ENCODE measurements around the gene TGFBI.

TGFBI gene

GRCh38 chr5:136108766-136109165 is 80.0 kb downstream of the TGFBI start:
- TF ChIP-seq CTCF (conservative IDR thresholded peaks at IDR 0.05; ENCODE audit: low read depth, low read length) = no peak
- H3K4me3 ChIP-seq (ENCODE audit: low read depth, low read length) = no peak overlapping the region
- no peak for DNase-seq (ENCODE audit: low read depth)

DNA sequence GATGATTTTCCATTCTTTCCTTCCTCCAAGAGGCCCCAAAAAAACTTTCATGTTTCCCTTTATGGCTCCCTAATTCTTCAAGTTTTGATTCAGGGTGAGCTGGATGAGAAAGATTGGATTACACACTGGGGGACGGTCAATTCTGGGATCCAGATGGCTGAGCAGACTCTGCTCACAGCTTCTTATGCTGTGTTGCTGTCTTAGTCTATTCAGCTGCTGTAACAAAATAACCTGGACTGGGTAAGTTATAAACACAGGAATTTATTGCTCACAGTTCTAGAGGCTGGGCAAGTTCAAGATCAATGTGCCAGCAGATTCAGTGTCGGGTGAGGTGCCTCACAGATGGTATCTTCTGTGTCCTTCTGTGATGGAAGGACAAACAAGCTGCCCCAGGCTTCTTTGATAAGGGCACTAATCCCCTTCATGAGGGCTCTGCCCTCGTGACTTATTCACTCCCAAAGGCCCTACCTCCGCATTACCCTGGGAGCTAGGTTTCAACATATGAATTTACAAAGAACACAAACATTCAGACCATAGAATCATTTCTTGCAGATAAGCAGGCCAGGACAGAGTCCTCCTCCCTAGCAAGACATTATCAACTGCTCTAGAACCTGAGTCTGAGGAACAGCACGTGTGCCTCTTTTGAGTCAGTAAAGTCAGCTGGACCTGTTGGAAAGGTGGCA is 80.8 kb downstream of the TGFBI start:
- DNase-seq (ENCODE audit: low read depth) = no peak
- no peak for TF ChIP-seq CTCF (conservative IDR thresholded peaks at IDR 0.05; ENCODE audit: low read depth, low read length)
- no peak overlapping the region for H3K4me3 ChIP-seq (ENCODE audit: low read depth, low read length)
